ENCODE data around the gene ZBTB5.
"Not testable (repeated sequence)": the region's sequence is repeated elsewhere in the genome, so short reads cannot be mapped to it uniquely, and the experiment has no call there.

Gene ZBTB5

DNA sequence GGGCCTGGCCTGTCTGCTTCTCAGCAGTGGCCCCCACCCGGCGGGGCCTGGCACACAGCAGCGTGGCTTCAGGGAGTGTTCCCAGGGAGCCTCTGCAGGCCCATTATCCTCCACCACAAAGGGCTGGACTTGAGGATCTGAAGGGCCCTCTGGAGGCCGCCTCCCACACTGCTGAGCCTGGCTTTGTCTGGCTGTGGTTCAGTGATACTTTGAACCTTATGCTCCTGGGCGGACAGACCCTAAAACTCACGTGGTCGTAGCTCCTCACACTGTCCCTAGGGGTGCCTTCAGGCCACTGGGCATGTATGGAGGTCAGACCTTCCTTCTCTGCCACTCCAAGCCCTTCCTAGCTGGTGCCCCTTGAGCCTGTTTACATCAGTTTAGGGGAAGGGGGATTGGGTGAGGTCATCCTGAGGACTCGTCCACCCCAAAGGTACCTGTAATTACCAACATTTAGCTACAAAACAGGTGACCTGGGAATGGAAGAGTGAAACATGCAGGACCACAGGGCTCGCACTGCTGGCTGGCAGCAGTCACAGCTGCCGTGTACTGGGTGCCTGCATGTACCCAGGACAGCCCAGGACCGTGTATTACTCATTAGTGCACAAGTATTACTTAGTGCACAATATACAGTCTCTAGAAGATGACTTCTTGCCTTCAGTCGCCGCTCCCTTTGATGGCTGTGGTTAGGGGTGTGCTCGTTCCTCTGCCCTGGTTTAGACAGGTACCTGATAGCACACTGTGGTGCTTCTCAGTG is 34.2 kb downstream of the ZBTB5 start:
- DNase-seq (ENCODE audit: low read depth), result no peak
- TF ChIP-seq, protein P1, sequence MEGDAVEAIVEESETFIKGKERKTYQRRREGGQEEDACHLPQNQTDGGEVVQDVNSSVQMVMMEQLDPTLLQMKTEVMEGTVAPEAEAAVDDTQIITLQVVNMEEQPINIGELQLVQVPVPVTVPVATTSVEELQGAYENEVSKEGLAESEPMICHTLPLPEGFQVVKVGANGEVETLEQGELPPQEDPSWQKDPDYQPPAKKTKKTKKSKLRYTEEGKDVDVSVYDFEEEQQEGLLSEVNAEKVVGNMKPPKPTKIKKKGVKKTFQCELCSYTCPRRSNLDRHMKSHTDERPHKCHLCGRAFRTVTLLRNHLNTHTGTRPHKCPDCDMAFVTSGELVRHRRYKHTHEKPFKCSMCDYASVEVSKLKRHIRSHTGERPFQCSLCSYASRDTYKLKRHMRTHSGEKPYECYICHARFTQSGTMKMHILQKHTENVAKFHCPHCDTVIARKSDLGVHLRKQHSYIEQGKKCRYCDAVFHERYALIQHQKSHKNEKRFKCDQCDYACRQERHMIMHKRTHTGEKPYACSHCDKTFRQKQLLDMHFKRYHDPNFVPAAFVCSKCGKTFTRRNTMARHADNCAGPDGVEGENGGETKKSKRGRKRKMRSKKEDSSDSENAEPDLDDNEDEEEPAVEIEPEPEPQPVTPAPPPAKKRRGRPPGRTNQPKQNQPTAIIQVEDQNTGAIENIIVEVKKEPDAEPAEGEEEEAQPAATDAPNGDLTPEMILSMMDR (IDR thresholded peaks at IDR 0.05; ENCODE audit: low read length, missing control alignments), result no peak
- H3K4me3 ChIP-seq (replicated peaks; ENCODE audit: low read depth, low read length), result no peak overlapping the region

DNA sequence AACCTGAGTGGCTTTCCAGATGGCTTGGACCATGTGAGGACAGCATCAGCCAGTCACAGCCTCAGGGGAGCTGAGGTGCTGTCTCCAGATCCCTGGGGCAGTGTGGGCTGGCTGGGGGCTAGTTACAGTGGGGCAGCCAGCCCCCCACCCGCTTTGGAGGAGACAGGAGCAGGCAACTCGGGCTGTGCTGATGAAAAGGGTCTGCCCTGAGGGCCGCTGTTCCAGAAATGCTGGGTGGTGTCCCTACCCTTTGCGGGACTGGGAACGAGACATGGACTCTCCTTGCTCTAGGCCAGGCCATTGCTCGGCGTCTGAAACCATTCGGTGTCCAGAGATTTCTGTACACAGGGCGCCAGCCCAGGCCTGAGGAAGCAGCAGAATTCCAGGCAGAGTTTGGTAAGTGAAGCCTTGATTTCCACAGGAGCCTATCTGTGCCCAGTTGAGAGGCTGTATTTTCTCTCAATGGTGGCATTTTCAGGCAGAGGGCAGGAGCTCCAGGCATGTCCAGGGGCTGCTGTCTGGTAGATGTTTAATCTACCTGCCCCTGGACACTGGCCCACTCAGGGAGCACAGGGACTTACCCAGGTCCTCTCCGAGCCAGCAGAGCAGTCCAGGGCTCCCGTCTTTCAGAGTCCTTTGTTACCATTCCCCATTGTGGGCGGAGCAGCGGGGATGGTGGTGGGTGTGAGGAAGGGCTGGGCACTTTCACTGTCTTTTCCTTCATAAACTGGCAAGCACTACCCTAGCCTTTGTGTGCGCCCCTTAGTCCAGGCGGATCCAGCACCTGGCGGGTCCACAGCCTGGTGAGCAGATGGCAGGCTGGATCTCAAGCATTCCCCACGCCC is 35.6 kb downstream of the ZBTB5 start:
- no peak overlapping the region for H3K4me3 ChIP-seq (replicated peaks; ENCODE audit: low read depth, low read length)
- TF ChIP-seq, protein P1 (IDR thresholded peaks at IDR 0.05; ENCODE audit: low read length, missing control alignments), result no peak
- no peak for DNase-seq (ENCODE audit: low read depth)

DNA sequence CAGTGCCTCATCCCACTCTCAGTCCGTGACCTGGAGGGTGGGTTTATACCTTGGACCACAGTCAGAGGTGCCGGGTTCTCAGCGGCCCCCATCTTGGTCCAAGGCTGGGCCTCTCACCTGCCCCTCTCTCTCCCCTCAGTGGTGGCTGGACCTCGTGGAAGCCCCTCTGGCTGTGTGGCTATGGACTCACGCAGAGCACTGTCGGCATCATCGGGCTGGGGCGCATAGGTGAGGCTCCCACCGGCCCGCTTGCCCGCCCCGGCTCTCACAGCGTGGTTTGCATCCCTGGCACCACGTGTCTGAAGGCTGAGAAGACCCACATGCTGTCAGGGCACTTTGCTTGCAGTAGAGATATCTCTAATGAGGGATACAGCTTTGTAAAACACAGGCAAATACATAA is 36.9 kb downstream of the ZBTB5 start:
- no peak overlapping the region for H3K4me3 ChIP-seq (replicated peaks; ENCODE audit: low read depth, low read length)
- no peak for DNase-seq (ENCODE audit: low read depth)
- TF ChIP-seq, protein P1 (IDR thresholded peaks at IDR 0.05; ENCODE audit: low read length, missing control alignments), result no peak

DNA sequence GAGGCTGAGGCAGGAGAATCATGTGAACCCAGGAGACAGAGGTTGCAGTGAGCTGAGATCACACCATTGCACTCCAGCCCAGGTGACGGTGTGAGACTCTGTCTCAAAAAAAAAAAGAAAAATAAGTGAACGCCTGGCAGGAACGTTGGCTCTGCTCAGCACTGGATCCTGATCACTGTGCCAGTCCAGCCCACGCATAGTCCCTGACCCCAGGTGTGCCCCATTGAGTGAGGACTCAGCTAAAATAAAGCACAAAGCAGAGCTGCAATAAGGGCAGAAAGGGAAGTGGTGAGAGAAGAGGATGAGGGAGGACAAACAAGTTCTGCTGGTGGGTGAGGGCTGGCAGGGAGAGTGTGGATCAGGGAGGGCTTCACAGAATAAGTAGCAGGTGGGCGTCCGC is 38.4 kb downstream of the ZBTB5 start:
- H3K4me3 ChIP-seq (replicated peaks; ENCODE audit: low read depth, low read length), result no peak overlapping the region
- TF ChIP-seq, protein P1 (IDR thresholded peaks at IDR 0.05; ENCODE audit: low read length, missing control alignments), result no peak
- DNase-seq (ENCODE audit: low read depth), result no peak

DNA sequence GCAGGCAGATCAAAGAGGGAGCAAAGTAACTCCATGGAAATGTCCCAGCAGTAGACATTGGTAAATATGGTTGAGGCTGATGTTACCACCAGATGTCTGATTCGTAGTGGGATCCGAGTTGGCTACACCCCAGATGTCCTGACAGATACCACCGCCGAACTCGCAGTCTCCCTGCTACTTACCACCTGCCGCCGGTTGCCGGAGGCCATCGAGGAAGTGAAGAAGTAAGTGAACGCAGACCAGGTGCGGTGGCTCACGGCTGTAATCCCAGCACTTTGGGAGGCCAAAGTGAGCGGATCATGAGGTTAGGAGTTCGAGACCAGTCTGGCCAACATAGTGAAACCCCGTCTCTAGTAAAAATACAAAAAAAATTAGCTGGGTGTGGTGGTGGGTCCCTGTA is 38.8 kb downstream of the ZBTB5 start:
- not testable (repeated sequence) for H3K4me3 ChIP-seq (replicated peaks; ENCODE audit: low read depth, low read length); DNase-seq (ENCODE audit: low read depth)

DNA sequence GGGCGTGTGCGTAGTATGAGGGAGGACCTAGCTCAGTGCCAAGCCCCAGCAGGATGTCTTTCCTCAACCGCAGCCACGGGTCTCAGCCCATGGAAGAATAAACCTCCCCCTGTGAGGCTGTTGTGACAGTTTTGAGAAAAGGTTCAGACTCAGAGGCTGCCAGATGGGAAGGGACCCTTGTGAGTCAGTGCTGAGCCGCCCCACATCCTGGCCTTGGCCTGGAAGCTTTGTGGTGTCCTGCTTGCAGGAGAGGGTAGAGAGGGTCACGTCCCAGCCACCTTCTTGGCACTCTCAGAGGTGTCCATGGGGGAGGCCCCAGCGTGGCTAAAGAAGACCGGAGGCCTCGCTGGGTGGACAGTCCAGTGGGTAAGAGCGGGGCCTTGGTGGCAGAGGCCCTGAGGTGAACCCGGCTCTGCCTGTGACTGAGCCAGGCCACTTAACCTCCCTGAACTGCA is 39.9 kb downstream of the ZBTB5 start:
- TF ChIP-seq, protein P1 (IDR thresholded peaks at IDR 0.05; ENCODE audit: low read length, missing control alignments), result no peak
- no peak overlapping the region for H3K4me3 ChIP-seq (replicated peaks; ENCODE audit: low read depth, low read length)
- no peak for DNase-seq (ENCODE audit: low read depth)

DNA sequence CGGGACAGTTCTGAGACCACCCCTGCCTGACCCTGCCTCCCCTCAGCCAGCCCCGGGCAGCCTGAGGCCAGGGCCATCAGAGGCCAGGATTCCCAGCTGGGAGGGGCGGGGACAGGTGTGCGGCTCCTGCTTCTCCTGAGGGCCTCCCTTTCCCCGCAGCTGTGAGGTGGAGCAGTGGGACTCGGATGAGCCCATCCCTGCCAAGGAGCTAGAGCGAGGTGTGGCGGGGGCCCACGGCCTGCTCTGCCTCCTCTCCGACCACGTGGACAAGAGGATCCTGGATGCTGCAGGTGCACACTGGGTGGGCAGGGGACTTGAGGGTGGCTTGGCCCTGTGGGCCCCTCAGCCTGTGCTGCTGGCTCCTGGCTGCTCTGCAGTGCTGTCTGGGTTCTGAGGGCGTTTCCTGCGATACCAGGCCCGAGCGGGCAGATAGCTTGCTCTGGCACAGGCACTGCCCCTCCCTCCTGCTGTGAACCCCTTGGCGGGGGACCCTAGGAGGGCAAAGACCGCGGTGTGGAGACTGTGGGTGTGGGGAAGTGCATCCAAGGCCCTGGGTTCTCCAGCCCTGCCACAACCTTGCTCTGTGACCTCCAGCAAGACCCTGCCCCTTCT is 40.5 kb downstream of the ZBTB5 start:
- TF ChIP-seq, protein P1 (IDR thresholded peaks at IDR 0.05; ENCODE audit: low read length, missing control alignments), result no peak
- no peak overlapping the region for H3K4me3 ChIP-seq (replicated peaks; ENCODE audit: low read depth, low read length)
- DNase-seq (ENCODE audit: low read depth), result no peak
